Measurements from ENCODE around the gene FAM118A.

Gene FAM118A

DNA sequence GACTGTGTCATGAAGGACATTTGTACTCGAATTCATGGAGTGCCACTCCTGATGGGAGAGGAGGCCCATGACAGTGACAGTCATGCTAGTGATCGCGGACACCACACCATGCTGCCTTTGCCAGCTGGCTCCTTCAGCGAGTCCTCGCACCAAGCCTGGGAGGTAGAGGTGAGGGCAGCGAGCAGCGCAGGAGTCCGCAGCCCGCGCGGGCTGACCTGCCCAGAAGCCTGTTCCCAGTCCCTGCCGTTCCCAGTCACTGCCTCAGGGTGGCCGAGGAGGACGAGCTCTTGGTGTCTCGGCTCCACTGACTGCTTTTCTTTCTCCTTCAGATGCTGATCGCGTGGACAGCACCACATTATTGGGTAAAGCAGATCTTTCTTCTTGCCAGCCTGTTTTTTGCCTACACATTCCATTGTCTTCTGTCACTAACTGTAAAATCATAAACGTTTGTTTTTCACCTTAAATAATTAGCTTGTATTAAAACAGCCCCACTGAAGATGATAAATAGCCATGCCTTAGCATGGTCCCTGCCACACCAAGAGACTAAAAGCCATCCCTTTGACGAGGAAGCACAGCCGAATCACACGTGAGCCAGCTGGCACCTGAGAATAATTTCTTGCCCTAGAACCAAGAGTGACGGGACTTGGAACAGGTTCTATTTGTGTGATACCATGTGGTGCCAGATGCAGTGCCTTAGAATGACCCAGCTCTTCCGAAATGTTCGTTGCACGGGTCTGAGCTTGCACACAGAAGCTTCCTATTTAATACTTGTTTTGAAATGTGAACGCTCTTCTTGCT, 25.5 kb downstream of the FAM118A start:
- H3K27ac ChIP-seq, result no peak overlapping the region
- TF ChIP-seq ZFX (IDR thresholded peaks at IDR 0.05; ENCODE audit: borderline replicate concordance), result no peak
- TF ChIP-seq, protein P1, sequence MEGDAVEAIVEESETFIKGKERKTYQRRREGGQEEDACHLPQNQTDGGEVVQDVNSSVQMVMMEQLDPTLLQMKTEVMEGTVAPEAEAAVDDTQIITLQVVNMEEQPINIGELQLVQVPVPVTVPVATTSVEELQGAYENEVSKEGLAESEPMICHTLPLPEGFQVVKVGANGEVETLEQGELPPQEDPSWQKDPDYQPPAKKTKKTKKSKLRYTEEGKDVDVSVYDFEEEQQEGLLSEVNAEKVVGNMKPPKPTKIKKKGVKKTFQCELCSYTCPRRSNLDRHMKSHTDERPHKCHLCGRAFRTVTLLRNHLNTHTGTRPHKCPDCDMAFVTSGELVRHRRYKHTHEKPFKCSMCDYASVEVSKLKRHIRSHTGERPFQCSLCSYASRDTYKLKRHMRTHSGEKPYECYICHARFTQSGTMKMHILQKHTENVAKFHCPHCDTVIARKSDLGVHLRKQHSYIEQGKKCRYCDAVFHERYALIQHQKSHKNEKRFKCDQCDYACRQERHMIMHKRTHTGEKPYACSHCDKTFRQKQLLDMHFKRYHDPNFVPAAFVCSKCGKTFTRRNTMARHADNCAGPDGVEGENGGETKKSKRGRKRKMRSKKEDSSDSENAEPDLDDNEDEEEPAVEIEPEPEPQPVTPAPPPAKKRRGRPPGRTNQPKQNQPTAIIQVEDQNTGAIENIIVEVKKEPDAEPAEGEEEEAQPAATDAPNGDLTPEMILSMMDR (IDR thresholded peaks at IDR 0.05), result no peak

DNA sequence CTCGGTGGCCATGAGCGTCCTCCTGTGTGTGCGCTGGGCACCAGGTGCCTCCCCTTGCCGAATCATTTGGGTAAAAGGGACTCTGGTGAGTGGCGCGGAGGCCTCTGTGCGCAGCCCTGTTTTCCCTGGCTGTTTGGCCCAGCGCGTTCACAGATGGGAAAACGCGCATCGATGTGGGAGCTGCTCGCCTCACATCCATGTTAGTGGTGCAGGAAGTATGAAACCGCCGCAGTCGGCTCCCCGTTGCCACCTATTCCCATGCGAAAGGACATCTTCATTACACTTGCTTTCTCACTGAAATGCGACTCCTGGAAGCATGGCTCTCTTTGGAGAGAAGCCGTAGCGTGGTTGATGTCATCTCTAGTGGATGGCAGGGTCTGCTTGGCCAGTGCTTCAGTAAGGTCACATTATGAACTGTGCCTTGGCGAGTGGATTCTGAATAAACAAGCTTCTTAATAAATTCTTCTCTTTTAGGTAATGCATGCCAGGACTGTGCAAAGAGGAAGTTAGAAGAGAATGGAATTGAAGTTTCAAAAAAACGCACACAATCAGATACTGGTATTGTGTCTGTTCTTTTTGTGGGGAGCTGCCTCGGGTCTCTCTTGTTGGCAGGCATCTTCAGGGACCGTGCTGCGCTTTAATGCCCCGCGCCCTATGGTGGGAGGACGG, 26.3 kb downstream of the FAM118A start:
- no peak overlapping the region for H3K27ac ChIP-seq
- no peak for TF ChIP-seq ZFX (IDR thresholded peaks at IDR 0.05; ENCODE audit: borderline replicate concordance)
- TF ChIP-seq, protein P1 (IDR thresholded peaks at IDR 0.05), result no peak

DNA sequence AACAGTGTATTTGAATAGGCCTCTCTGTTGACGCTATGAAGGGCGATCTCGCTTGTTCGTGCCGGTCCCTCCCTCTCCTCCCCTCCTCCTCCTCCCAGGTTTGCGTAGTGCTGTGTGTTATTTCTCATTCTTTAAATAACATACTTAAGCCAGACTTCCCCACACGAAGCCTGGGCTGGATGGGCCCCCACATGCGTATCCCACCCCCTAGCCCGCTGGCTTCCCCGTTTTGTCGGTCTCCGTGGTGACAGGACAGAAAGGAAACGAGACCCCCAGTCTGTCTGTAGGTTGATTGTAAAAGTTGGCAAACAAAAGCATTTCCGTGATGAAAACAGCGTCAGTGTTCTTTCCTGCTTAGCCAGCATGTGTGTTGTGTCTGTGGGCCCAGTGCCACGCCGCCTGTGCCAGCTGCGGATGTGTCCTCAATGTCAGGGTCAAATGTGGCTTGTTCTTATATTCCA, 27.3 kb downstream of the FAM118A start:
- TF ChIP-seq, protein P1 (IDR thresholded peaks at IDR 0.05), result no peak
- TF ChIP-seq ZFX (IDR thresholded peaks at IDR 0.05; ENCODE audit: borderline replicate concordance), result no peak
- H3K27ac ChIP-seq, result no peak overlapping the region

DNA sequence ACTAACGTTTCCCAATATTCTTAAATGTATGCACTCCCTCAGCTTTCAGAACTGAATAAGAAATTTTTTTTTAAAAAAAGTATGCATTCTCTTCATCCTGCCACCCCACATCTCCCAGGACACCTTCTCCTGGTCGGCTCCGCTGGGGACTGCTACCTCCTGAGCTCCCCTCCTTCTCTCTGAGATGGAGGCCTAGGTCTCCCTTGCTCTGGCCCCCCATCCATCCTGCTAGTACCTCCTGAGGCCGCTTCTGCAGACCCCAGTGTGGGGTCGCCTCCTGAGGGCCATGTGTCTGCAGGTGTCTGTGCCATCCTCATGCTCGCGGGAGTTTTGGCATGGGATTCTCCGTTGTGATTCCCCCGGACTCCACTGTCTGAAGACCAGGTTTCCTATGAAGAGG, 27.8 kb downstream of the FAM118A start:
- H3K27ac ChIP-seq, result no peak overlapping the region
- TF ChIP-seq, protein P1 (IDR thresholded peaks at IDR 0.05), result no peak
- no peak for TF ChIP-seq ZFX (IDR thresholded peaks at IDR 0.05; ENCODE audit: borderline replicate concordance)

DNA sequence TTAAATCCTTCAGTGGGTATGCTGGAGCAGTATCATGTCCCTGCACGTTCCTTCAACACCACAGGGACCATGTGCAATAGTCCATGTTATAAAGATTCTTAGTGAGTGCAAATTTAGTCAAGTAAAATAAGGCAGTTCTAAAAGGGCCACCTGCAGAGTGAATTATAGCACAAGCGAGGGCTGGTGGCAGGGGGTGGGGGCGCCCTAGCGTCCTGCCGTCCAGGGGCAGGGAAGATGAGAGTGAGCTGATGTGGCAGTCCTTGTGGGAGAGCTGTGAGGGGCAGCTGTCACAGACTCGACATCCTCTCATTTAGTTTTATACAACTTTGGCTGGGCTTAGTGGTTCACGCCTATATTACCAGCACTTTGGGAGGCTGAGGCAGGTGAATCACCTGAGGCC, 29.1 kb downstream of the FAM118A start:
- TF ChIP-seq ZFX (IDR thresholded peaks at IDR 0.05; ENCODE audit: borderline replicate concordance), result no peak
- TF ChIP-seq, protein P1 (IDR thresholded peaks at IDR 0.05), result no peak
- no peak overlapping the region for H3K27ac ChIP-seq

DNA sequence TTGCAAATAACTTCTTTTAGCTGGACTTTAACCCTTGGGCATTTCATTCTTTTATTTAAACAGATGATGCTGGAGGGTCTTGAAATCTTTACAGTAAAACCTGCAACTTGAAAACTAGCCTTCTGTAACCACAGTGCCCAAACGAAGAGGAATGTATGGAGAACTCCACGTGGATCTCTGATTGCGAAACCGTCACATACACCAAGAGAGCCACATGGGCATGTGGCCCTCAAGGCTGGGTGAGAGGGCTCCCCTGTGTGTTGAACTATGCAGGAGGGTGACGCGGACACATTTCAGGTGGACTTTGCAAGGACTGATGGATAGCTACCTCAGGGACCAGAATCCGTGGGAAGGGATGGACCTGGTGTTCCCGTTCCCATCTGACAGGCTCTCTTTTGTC, 30.6 kb downstream of the FAM118A start:
- no peak overlapping the region for H3K27ac ChIP-seq
- TF ChIP-seq ZFX (IDR thresholded peaks at IDR 0.05; ENCODE audit: borderline replicate concordance), result no peak
- TF ChIP-seq, protein P1 (IDR thresholded peaks at IDR 0.05), result no peak

DNA sequence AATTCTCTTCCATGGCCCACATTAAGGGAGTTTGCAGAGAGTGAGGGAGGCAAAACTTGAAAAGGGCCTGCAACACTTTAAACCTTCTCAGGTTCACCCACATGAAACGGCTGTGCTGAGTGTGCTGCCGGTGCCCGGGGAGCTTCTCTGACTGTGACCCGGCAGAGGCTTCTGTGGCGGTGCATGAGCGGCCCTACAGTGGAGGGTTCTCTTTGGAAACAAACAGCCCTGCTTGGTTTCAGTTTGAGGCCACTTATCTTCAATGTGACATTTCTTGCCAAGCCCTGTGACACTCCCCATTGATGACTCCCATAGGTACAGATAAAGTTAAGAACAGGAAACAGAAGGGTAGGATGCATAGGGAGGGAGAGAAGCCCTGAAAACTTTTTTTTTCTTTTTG, 31.8 kb downstream of the FAM118A start:
- no peak overlapping the region for H3K27ac ChIP-seq
- TF ChIP-seq, protein P1 (IDR thresholded peaks at IDR 0.05), result no peak
- TF ChIP-seq ZFX (IDR thresholded peaks at IDR 0.05; ENCODE audit: borderline replicate concordance), result no peak
